HEK293 (cell line): ENCODE data around the gene PAQR9.
A peak's percentile ranks its signal among the peaks of the same experiment; 100 is the strongest.

Experiments
- CTCF ChIA-PET: fragments of 350-600 bp; formaldehyde crosslinking; extraction: SDS; loops from one replicate; lab custom pipeline; 2021; ENCODE audit warnings: antibody characterized with exemption; lab: Yijun Ruan, JAX
- POLR2A ChIA-PET: fragments of 300-600 bp; formaldehyde crosslinking; extraction: SDS; loops from one replicate; lab custom pipeline; 2020; ENCODE audit warnings: antibody characterized with exemption, inconsistent platforms; lab: Yijun Ruan, JAX
- H3K27ac ChIP-seq: fragments of 200-500 bp; sonication (Bioruptor generic); 2 replicates; pipeline ENCODE4 v1.5.1; 2014; ENCODE audit warnings: low read depth, low read length, control low read depth, inconsistent platforms; ENCODE audit errors: extremely low read depth
- H3K36me3 ChIP-seq, 2 experiments: fragments of 200-500 bp in 1 of 2; sonication (Bioruptor generic) in 1 of 2; 1 replicate in 1 of 2; 2 replicates in 1 of 2; pipeline ENCODE4 v1.5.1; 2014 to 2017; ENCODE audit warnings: inconsistent platforms in 2 of 2, low read length in 2 of 2; ENCODE audit not compliant: control insufficient read depth in 2 of 2, insufficient read depth in 1 of 2
- H3K4me1 ChIP-seq: fragments of 200-500 bp; sonication (Bioruptor generic); 2 replicates; pipeline ENCODE4 v1.5.1; 2014; ENCODE audit warnings: mild to moderate bottlenecking, low read length, inconsistent platforms; ENCODE audit not compliant: control insufficient read depth, insufficient read depth
- H3K4me3 ChIP-seq: 2 replicates; pipeline ENCODE4 v1.5.1; 2011; ENCODE audit warnings: low read depth, mild to moderate bottlenecking, control low read depth, low read length, moderate library complexity
- H3K9me3 ChIP-seq: fragments of 200-500 bp; sonication (Bioruptor generic); 2 replicates; pipeline ENCODE4 v1.5.1; 2014; ENCODE audit warnings: low read depth, low read length, inconsistent platforms; ENCODE audit not compliant: control insufficient read depth, insufficient read depth
- KLF7 ChIP-seq: fragments of 450-650 bp; formaldehyde crosslinking; IDR thresholded peaks from 2 replicates; pipeline ENCODE4 v1.5.1; 2016; ENCODE audit warnings: missing biosample characterization, missing genetic modification characterization, borderline replicate concordance
- SP3 ChIP-seq: fragments of 450-650 bp; formaldehyde crosslinking; IDR thresholded peaks from 2 replicates; pipeline ENCODE4 v1.5.1; 2016; ENCODE audit warnings: missing biosample characterization, missing genetic modification characterization
- TCF7L2 ChIP-seq: IDR thresholded peaks from 2 replicates; pipeline ENCODE4 v1.6.1; 2011; ENCODE audit warnings: low read depth, mild to moderate bottlenecking, inconsistent platforms, low read length, moderate library complexity, borderline replicate concordance
- ZEB2 ChIP-seq: fragments of 450-650 bp; formaldehyde crosslinking; IDR thresholded peaks from 2 replicates; pipeline ENCODE4 v1.5.1; 2016; ENCODE audit warnings: missing biosample characterization, missing genetic modification characterization
- ZFHX2 ChIP-seq: fragments of 450-650 bp; formaldehyde crosslinking; conservative IDR thresholded peaks from 2 replicates; pipeline ENCODE4 v1.5.1; 2016; ENCODE audit warnings: missing biosample characterization, missing genetic modification characterization
- ZFP69B ChIP-seq: fragments of 450-650 bp; formaldehyde crosslinking; IDR thresholded peaks from 2 replicates; pipeline ENCODE4 v1.5.1; 2016; ENCODE audit warnings: missing biosample characterization, missing genetic modification characterization
- ZNF132 ChIP-seq: fragments of 450-650 bp; formaldehyde crosslinking; IDR thresholded peaks from 2 replicates; pipeline ENCODE4 v1.5.1; 2017; ENCODE audit warnings: missing biosample characterization, missing genetic modification characterization, borderline replicate concordance
- ZNF155 ChIP-seq: fragments of 450-650 bp; formaldehyde crosslinking; IDR thresholded peaks from 2 replicates; pipeline ENCODE4 v1.5.1; 2016; ENCODE audit warnings: missing biosample characterization, missing genetic modification characterization
- ZNF157 ChIP-seq: fragments of 450-650 bp; formaldehyde crosslinking; IDR thresholded peaks from 2 replicates; pipeline ENCODE4 v1.5.1; 2016; ENCODE audit warnings: missing biosample characterization, missing genetic modification characterization
- ZNF2 ChIP-seq: fragments of 450-650 bp; formaldehyde crosslinking; IDR thresholded peaks from 2 replicates; pipeline ENCODE4 v1.5.1; 2016; ENCODE audit warnings: missing biosample characterization, missing genetic modification characterization
- ZNF223 ChIP-seq: fragments of 450-650 bp; formaldehyde crosslinking; IDR thresholded peaks from 2 replicates; pipeline ENCODE4 v1.5.1; 2016; ENCODE audit warnings: missing biosample characterization, missing genetic modification characterization
- ZNF302 ChIP-seq: fragments of 450-650 bp; formaldehyde crosslinking; IDR thresholded peaks from 2 replicates; pipeline ENCODE4 v1.5.1; 2016; ENCODE audit warnings: missing biosample characterization, missing genetic modification characterization, low read depth
- ZNF341 ChIP-seq: fragments of 450-650 bp; formaldehyde crosslinking; IDR thresholded peaks from 2 replicates; pipeline ENCODE4; 2016; ENCODE audit warnings: low read depth, missing biosample characterization, missing genetic modification characterization
- ZNF350 ChIP-seq: fragments of 450-650 bp; formaldehyde crosslinking; IDR thresholded peaks from 2 replicates; pipeline ENCODE4 v1.5.0; 2017; ENCODE audit warnings: missing biosample characterization, mild to moderate bottlenecking, missing genetic modification characterization
- ZNF354C ChIP-seq: fragments of 450-650 bp; formaldehyde crosslinking; IDR thresholded peaks from 2 replicates; pipeline ENCODE4 v1.5.1; 2016; ENCODE audit warnings: missing biosample characterization, missing genetic modification characterization, low read depth, borderline replicate concordance
- ZNF404 ChIP-seq: fragments of 450-650 bp; formaldehyde crosslinking; IDR thresholded peaks from 2 replicates; pipeline ENCODE4 v1.5.1; 2017; ENCODE audit warnings: missing biosample characterization, missing genetic modification characterization
- ZNF423 ChIP-seq: fragments of 450-650 bp; formaldehyde crosslinking; IDR thresholded peaks from 2 replicates; pipeline ENCODE4 v1.5.1; 2016; ENCODE audit warnings: missing biosample characterization, missing genetic modification characterization
- ZNF473 ChIP-seq: fragments of 450-650 bp; formaldehyde crosslinking; IDR thresholded peaks from 2 replicates; pipeline ENCODE4 v1.5.1; 2017; ENCODE audit warnings: missing biosample characterization, missing genetic modification characterization
- ZNF560 ChIP-seq: fragments of 450-650 bp; formaldehyde crosslinking; IDR thresholded peaks from 2 replicates; pipeline ENCODE4 v1.5.1; 2017; ENCODE audit warnings: missing biosample characterization, missing genetic modification characterization, borderline replicate concordance
- ZNF629 ChIP-seq: fragments of 450-650 bp; formaldehyde crosslinking; IDR thresholded peaks from 2 replicates; pipeline ENCODE4 v1.5.1; 2017; ENCODE audit warnings: missing biosample characterization, missing genetic modification characterization
- ZNF76 ChIP-seq: fragments of 450-650 bp; formaldehyde crosslinking; IDR thresholded peaks from 2 replicates; pipeline ENCODE4; 2016; ENCODE audit warnings: low read depth, missing biosample characterization, missing genetic modification characterization, borderline replicate concordance
- ZXDB ChIP-seq: fragments of 450-650 bp; formaldehyde crosslinking; IDR thresholded peaks from 2 replicates; pipeline ENCODE4 v1.5.1; 2016; ENCODE audit warnings: missing biosample characterization, missing genetic modification characterization
- TF ChIP-seq, protein P1 (sequence below): fragments of 450-650 bp; formaldehyde crosslinking; IDR thresholded peaks from 2 replicates; pipeline ENCODE4 v1.5.1; 2017; ENCODE audit warnings: missing biosample characterization, missing genetic modification characterization

Gene PAQR9

DNA sequence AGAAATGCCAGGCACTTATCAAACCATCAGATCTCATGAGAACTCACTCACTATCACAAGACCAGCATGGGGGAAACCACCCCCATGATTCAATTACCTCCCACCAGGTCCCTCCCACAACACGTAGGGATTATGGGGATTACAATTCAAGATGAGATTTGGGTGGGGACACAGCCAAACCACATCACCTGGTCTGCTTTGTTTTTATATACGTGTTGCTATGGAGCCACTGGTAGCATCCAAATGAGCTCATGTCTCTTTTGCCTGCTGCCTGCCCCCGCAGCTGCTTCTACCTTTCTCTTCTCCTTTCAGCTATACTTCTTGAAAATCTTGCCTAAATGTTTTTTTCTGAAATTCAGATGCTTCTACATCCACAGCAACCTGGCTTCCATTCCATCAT, 47.8 kb downstream of the PAQR9 start:
- Histone ChIP-seq H3K4me1 (no peaks in the 10 kb centered on the region), H3K27ac (no peak overlapping the region), H3K9me3 (no peaks in the 10 kb centered on the region), H3K4me3 (no peak overlapping the region), H3K36me3 (no peaks in the 10 kb centered on the region)
- TF ChIP-seq ZFHX2 (peak; percentile 32; the same call in 1 of the 2 replicates), ZEB2 (tag by site-specific recombination) (no peak)
- CTCF ChIA-PET = no interaction called here
- POLR2A ChIA-PET = no interaction called here

GRCh38 chr3:142914286-142914811, 49.1 kb downstream of the PAQR9 start:
- no peaks in the 10 kb centered on the region for H3K9me3 ChIP-seq
- no peak overlapping the region for H3K4me3 ChIP-seq
- no peak for TF ChIP-seq ZNF302 (tag by site-specific recombination)
- no peak for TF ChIP-seq ZNF2 (tag by site-specific recombination)
- TF ChIP-seq ZNF155 (tag by site-specific recombination) = no peak
- TF ChIP-seq KLF7 (tag by site-specific recombination) = no peak
- TF ChIP-seq ZNF76 (tag by site-specific recombination) = no peak
- TF ChIP-seq ZNF404 (tag by site-specific recombination) = no peak
- no peak for TF ChIP-seq ZNF350 (tag by site-specific recombination)
- TF ChIP-seq ZNF132 (tag by site-specific recombination) = no peak
- no peak for TF ChIP-seq ZNF629
- no peak for TF ChIP-seq ZXDB
- no peak for TF ChIP-seq ZNF223 (tag by site-specific recombination)
- no peak for TF ChIP-seq ZFP69B (tag by site-specific recombination)
- TF ChIP-seq ZNF423 (tag by site-specific recombination) = no peak
- TF ChIP-seq ZNF560 (tag by site-specific recombination) = no peak
- TF ChIP-seq ZNF157 (tag by site-specific recombination) = no peak
- TF ChIP-seq ZNF341 (tag by site-specific recombination) = no peak
- TF ChIP-seq, protein P1, sequence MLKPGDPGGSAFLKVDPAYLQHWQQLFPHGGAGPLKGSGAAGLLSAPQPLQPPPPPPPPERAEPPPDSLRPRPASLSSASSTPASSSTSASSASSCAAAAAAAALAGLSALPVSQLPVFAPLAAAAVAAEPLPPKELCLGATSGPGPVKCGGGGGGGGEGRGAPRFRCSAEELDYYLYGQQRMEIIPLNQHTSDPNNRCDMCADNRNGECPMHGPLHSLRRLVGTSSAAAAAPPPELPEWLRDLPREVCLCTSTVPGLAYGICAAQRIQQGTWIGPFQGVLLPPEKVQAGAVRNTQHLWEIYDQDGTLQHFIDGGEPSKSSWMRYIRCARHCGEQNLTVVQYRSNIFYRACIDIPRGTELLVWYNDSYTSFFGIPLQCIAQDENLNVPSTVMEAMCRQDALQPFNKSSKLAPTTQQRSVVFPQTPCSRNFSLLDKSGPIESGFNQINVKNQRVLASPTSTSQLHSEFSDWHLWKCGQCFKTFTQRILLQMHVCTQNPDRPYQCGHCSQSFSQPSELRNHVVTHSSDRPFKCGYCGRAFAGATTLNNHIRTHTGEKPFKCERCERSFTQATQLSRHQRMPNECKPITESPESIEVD = no peak
- no peak for TF ChIP-seq ZNF473 (tag by site-specific recombination)
- H3K4me1 ChIP-seq = no peaks in the 10 kb centered on the region
- ChIA-PET POLR2A (no interaction called here), CTCF (no interaction called here)
- H3K36me3 ChIP-seq = no peaks in the 10 kb centered on the region
- no peak overlapping the region for H3K27ac ChIP-seq

GRCh38 chr3:142913432-142913831, 50.0 kb downstream of the PAQR9 start:
- Histone ChIP-seq H3K4me1 (no peaks in the 10 kb centered on the region), H3K27ac (no peak overlapping the region), H3K36me3 (no peaks in the 10 kb centered on the region)
- CTCF ChIA-PET = interaction anchor here (0.7 kb wide), 1 partner anchor 11 kb away, joined by 3 read pairs; no protein-coding TSS in a partner anchor
- TF ChIP-seq ZNF354C (tag by site-specific recombination) = no peak
- no peak for TF ChIP-seq SP3 (tag by site-specific recombination)
- TF ChIP-seq ZNF155 (tag by site-specific recombination) = no peak
- no peak for TF ChIP-seq TCF7L2
- TF ChIP-seq, all 188 proteins: peak for 0
- Histone ChIP-seq H3K9me3 (no peaks in the 10 kb centered on the region), H3K4me3 (no peak overlapping the region)
- POLR2A ChIA-PET = no interaction called here
